Endothelial cell (in vitro differentiated cells): Measurements from ENCODE around the gene ACTN3. TPM values are rescaled to one million over a fixed set of nuclear protein-coding genes. Genes with fewer than 3 reads are reported as not detected.
A peak's percentile ranks its signal among the peaks of the same experiment; 100 is the strongest.
"Not testable (repeated sequence)": the region's sequence is repeated elsewhere in the genome, so short reads cannot be mapped to it uniquely, and the experiment has no call there.

ENCODE experiments used
- DNase-seq: peaks from one replicate; pipeline ENCODE4 v3.0.0; 2021; ENCODE audit warnings: low spot score
- H3K27ac Mint-ChIP-seq: one replicate; pipeline ENCODE4 v1.8.0; 2021; ENCODE audit warnings: mixed read lengths, inconsistent platforms; ENCODE audit not compliant: unreplicated experiment
- H3K27me3 Mint-ChIP-seq: one replicate; pipeline ENCODE4 v1.8.0; 2021; ENCODE audit warnings: mild to moderate bottlenecking, moderate library complexity, mixed read lengths, inconsistent platforms; ENCODE audit not compliant: unreplicated experiment
- H3K36me3 Mint-ChIP-seq: one replicate; pipeline ENCODE4 v1.8.0; 2021; ENCODE audit warnings: mild to moderate bottlenecking, low read depth, mixed read lengths, inconsistent platforms; ENCODE audit not compliant: unreplicated experiment
- H3K4me1 Mint-ChIP-seq: one replicate; pipeline ENCODE4 v1.8.0; 2021; ENCODE audit warnings: mild to moderate bottlenecking, mixed read lengths, inconsistent platforms; ENCODE audit not compliant: unreplicated experiment
- H3K4me3 Mint-ChIP-seq: one replicate; pipeline ENCODE4 v1.8.0; 2021; ENCODE audit warnings: mild to moderate bottlenecking, mixed read lengths, inconsistent platforms; ENCODE audit not compliant: unreplicated experiment
- H3K9me3 Mint-ChIP-seq: one replicate; pipeline ENCODE4 v1.8.0; 2021; ENCODE audit warnings: mixed read lengths, inconsistent platforms; ENCODE audit not compliant: unreplicated experiment
- total RNA-seq: library from RNA; stranded (reverse); fragmentation: NEBNext Ultra II Directional; extraction: Animal tissue kit (Norgen Biotek cat#: 25700); gene quantifications from one replicate; pipeline ENCODE4 v1.2.1, GENCODE V29; 2021; ENCODE audit not compliant: unreplicated experiment
- TF ChIP-seq, protein P1 (sequence below): fragments of 200-600 bp; sonication (generic); IDR thresholded peaks from one replicate; pipeline ENCODE4 v1.5.0; 2021; ENCODE audit warnings: antibody characterized with exemption; ENCODE audit not compliant: unreplicated experiment

Gene ACTN3
- total RNA-seq, 1 donor from 2014 or later: 0.21 TPM

- Mint-ChIP-seq H3K36me3 (peaks cover 19% of the 10 kb centered on the region), H3K9me3 (no peaks in the 10 kb centered on the region), H3K27me3 (peaks cover 4% of the 10 kb centered on the region), H3K4me1 (peaks cover 10% of the 10 kb centered on the region), H3K27ac (no peak overlapping the region), H3K4me3 (no peak overlapping the region)
- TF ChIP-seq, protein P1, sequence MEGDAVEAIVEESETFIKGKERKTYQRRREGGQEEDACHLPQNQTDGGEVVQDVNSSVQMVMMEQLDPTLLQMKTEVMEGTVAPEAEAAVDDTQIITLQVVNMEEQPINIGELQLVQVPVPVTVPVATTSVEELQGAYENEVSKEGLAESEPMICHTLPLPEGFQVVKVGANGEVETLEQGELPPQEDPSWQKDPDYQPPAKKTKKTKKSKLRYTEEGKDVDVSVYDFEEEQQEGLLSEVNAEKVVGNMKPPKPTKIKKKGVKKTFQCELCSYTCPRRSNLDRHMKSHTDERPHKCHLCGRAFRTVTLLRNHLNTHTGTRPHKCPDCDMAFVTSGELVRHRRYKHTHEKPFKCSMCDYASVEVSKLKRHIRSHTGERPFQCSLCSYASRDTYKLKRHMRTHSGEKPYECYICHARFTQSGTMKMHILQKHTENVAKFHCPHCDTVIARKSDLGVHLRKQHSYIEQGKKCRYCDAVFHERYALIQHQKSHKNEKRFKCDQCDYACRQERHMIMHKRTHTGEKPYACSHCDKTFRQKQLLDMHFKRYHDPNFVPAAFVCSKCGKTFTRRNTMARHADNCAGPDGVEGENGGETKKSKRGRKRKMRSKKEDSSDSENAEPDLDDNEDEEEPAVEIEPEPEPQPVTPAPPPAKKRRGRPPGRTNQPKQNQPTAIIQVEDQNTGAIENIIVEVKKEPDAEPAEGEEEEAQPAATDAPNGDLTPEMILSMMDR: no peak
- DNase-seq: no peak
Observed at GRCh38 chr11:66604155-66604554, 57.5 kb downstream of the ACTN3 start.

DNA sequence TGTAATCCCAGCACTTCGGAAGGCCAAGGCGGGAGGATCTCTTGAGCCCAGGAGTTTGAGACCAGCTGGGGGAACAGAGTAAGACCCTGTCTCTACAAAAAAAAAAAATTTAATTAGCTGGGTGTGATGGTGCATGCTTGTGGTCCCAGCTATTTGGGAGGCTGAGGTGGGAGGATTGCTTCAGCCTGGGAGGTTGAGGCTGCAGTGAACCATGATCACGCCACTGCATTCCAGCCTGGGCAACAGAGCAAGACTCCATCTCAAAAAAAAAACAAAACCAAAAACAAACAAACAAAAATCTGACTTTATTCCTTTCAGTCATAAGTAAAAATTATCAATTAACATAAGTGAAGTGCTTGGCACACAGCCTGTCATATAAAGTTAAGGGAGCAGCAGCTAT is 59.9 kb downstream of the ACTN3 start:
- H3K27me3 Mint-ChIP-seq, H3K9me3 Mint-ChIP-seq, H3K4me3 Mint-ChIP-seq, DNase-seq, H3K27ac Mint-ChIP-seq, H3K4me1 Mint-ChIP-seq: not testable (repeated sequence)
- H3K36me3 Mint-ChIP-seq: peaks cover 19% of the 10 kb centered on the region

DNA sequence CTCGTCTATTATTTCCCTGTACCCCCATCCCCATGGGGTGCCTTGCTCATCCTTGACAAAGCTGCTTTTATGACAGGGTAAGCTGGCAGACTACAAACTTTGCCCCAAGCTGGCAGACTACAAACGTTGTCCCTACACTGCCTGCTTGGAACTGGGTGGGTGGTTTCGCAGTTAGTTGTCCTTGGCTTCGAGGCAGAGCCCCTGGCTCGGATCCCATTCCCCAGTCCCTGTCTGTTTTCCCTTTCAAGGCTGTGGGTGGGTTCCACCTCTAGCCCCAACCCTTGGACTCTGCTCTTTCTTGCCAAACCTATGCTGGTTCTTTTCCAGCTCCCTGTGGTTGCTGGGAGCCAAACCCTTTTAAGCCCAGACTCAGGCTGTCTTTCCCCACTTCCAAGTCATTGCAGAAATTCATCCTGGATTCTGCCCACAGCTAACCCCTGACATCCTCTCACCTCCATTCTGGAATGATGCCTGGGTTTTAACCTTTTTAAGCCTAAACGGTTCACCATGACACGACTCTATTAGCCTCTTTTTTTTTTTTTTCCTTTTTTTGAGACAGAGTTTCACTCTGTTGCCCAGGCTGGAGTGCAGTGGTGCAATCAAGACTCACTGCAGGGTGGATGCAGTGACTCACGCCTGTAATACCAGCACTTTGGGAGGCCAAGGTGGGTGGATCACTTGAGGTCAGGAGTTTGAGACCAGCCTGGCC is 60.6 kb downstream of the ACTN3 start:
- no peak for DNase-seq
- Mint-ChIP-seq H3K4me1 (peaks cover 10% of the 10 kb centered on the region), H3K4me3 (no peak overlapping the region), H3K36me3 (peaks cover 15% of the 10 kb centered on the region), H3K27me3 (peaks cover 4% of the 10 kb centered on the region), H3K9me3 (no peaks in the 10 kb centered on the region), H3K27ac (no peak overlapping the region)
- TF ChIP-seq, protein P1: no peak

DNA sequence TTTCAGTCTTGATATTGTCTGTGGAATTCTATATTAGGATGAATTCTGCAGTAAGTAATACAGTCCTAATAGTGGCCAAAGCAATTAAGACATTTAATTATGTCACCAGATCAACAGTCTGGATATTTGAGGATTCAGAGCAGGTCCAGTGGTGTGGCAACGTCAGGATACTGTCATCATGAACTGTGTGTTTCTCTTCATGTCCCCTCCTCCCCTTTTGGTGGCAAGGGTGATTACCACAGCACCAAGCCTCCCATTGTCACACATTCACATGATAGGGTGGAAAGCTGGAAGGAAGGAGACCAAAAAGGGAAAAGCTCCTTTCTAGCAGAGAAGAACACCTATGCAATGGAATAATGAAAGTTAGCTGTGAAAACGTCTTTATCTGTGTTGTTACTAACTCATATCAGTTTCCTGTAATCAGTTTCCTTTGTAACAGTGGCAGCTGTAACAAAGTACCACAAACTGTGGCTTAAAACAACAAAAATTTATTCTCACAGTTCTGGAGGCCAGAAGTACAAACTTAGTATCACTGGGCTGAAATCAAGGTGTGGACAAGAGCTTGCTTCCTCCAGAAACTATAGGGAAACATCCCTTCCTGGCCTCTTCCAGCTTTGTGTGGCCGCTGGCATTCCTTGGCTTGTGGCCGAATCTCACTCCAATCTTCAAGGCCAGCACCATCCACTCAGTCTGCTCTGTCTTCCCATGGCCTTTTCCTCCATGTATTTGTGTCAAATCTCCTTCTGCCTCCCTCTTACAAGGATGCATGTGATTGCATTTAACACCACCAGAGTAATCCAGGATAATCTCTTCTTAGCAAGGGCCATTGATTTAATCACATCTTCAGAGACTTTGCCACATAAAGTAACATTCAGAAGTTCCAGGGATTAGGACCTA is 63.3 kb downstream of the ACTN3 start:
- Mint-ChIP-seq H3K4me1 (peaks cover 1% of the 10 kb centered on the region), H3K27me3 (no peaks in the 10 kb centered on the region), H3K4me3 (peak overlapping the region; percentile 52), H3K9me3 (no peaks in the 10 kb centered on the region), H3K27ac (no peak overlapping the region), H3K36me3 (peaks cover 6% of the 10 kb centered on the region)
- no peak for DNase-seq
- TF ChIP-seq, protein P1: no peak

- Mint-ChIP-seq H3K27ac (no peak overlapping the region), H3K27me3 (peaks cover 6% of the 10 kb centered on the region)
Observed at GRCh38 chr11:66612458-66612857, 65.8 kb downstream of the ACTN3 start.

More at GRCh38 chr11:66612458-66612857, 65.8 kb downstream of the ACTN3 start:
- H3K36me3 Mint-ChIP-seq: peaks cover 1% of the 10 kb centered on the region
- H3K4me3 Mint-ChIP-seq: no peak overlapping the region
- TF ChIP-seq, protein P1: no peak
- no peaks in the 10 kb centered on the region for H3K9me3 Mint-ChIP-seq
- DNase-seq: no peak
- H3K4me1 Mint-ChIP-seq: peaks cover 6% of the 10 kb centered on the region

Other genes starting within 250 kb of the ACTN3 start
- 2.9 TPM for gene CD248, start 229.9 kb upstream of the ACTN3 start, total RNA-seq
- gene RIN1, start 210.5 kb upstream of the ACTN3 start, total RNA-seq: 4.8 TPM
- 38.4 TPM for gene BRMS1, start 201.8 kb upstream of the ACTN3 start, total RNA-seq
- gene B4GAT1, start 199.3 kb upstream of the ACTN3 start, total RNA-seq: 21.4 TPM
- gene SLC29A2, start 175.1 kb upstream of the ACTN3 start, total RNA-seq: 5.7 TPM
- not detected for gene NPAS4, start 125.9 kb upstream of the ACTN3 start, total RNA-seq
- gene MRPL11, start 108.1 kb upstream of the ACTN3 start, total RNA-seq: 73.0 TPM
- 2.0 TPM for gene PELI3, start 80.0 kb upstream of the ACTN3 start, total RNA-seq
- gene DPP3, start 66.5 kb upstream of the ACTN3 start, total RNA-seq: 41.3 TPM
- gene BBS1, start 36.3 kb upstream of the ACTN3 start, total RNA-seq: 35.8 TPM
- 10.3 TPM for gene ZDHHC24, start 855 bp upstream of the ACTN3 start, total RNA-seq
- gene CTSF, start 21.7 kb downstream of the ACTN3 start, total RNA-seq: 9.2 TPM
- gene CCDC87, start 46.2 kb downstream of the ACTN3 start, total RNA-seq: 0.54 TPM
- gene CCS, start 46.3 kb downstream of the ACTN3 start, total RNA-seq: 51.2 TPM
- 84.2 TPM for gene RBM14, start 69.7 kb downstream of the ACTN3 start, total RNA-seq
- gene RBM4, start 91.8 kb downstream of the ACTN3 start, total RNA-seq: 187 TPM
- gene RBM4B, start 131.0 kb downstream of the ACTN3 start, total RNA-seq: 29.3 TPM
- 17.1 TPM for gene SPTBN2, start 182.3 kb downstream of the ACTN3 start, total RNA-seq